Smooth muscle cell (in vitro differentiated cells): ENCODE measurements around the gene PTRH2. TPM values are rescaled to one million over a fixed set of nuclear protein-coding genes. Genes with fewer than 3 reads are reported as not detected.

Experiments used
- DNase-seq: peaks from one replicate; lab custom pipeline; 2025; ENCODE audit not compliant: unreplicated experiment; lab: John Stamatoyannopoulos, UW
- H2AFZ ChIP-seq: fragments of 200-600 bp; sonication (generic); 2 replicates; pipeline ENCODE4 v1.6.0; 2016; ENCODE audit warnings: antibody characterized with exemption, low read depth, mild to moderate bottlenecking
- H3F3A ChIP-seq: fragments of 200-600 bp; sonication (generic); 2 replicates; pipeline ENCODE4 v1.6.0; 2017; ENCODE audit warnings: antibody characterized with exemption, low read depth
- H3K27ac ChIP-seq: fragments of 200-600 bp; sonication (generic); 2 replicates; pipeline ENCODE4 v1.5.1; 2016; ENCODE audit warnings: low read depth, mild to moderate bottlenecking
- H3K27me3 ChIP-seq: fragments of 200-600 bp; sonication (generic); 2 replicates; pipeline ENCODE4 v1.6.1; 2016; ENCODE audit warnings: low read depth, mild to moderate bottlenecking
- H3K36me3 ChIP-seq: fragments of 200-600 bp; sonication (generic); 2 replicates; pipeline ENCODE4 v1.5.1; 2016; ENCODE audit warnings: low read depth
- H3K4me1 ChIP-seq: fragments of 200-600 bp; sonication (generic); 2 replicates; pipeline ENCODE4 v1.5.1; 2016; ENCODE audit warnings: low read depth
- H3K4me2 ChIP-seq: fragments of 200-600 bp; sonication (generic); 2 replicates; pipeline ENCODE4 v1.6.0; 2016; ENCODE audit warnings: mild to moderate bottlenecking
- H3K4me3 ChIP-seq: fragments of 200-600 bp; sonication (generic); 2 replicates; pipeline ENCODE4 v1.5.1; 2016; ENCODE audit warnings: mild to moderate bottlenecking
- H3K79me2 ChIP-seq: fragments of 200-600 bp; sonication (generic); 2 replicates; pipeline ENCODE4 v1.6.0; 2016; ENCODE audit warnings: low read depth, mild to moderate bottlenecking
- H3K9ac ChIP-seq: fragments of 200-600 bp; sonication (generic); 2 replicates; pipeline ENCODE4 v1.6.0; 2016; ENCODE audit warnings: low read depth
- H3K9me3 ChIP-seq: fragments of 200-600 bp; sonication (generic); replicated peaks from 2 replicates; pipeline ENCODE4 v1.5.1; 2016; ENCODE audit warnings: low read depth
- H4K20me1 ChIP-seq: fragments of 200-600 bp; sonication (generic); 2 replicates; pipeline ENCODE4 v1.6.0; 2016; ENCODE audit warnings: low read depth
- CTCF ChIP-seq: fragments of 200-600 bp; sonication (generic); IDR thresholded peaks from 2 replicates; pipeline ENCODE4 v1.5.1; 2017; ENCODE audit warnings: borderline replicate concordance, mild to moderate bottlenecking, antibody characterized with exemption; ENCODE audit not compliant: insufficient read depth, poor library complexity, severe bottlenecking
- WGBS: methylation state at CpG from one replicate; pipeline ENCODE4 v1.1.7; 2016; ENCODE audit warnings: low lambda C conversion rate; 5-methylcytosine and 5-hydroxymethylcytosine counted together
- polyA plus RNA-seq: library from polyadenylated mRNA; unstranded; fragments of >200 nt; fragmentation: Nextera tagmentation; extraction: Ambion mirVana; gene quantifications from 2 replicates; pipeline ENCODE4 v1.2.1, GENCODE V29; 2016
- total RNA-seq: library from RNA; depleted of rRNA; stranded (reverse); fragments of >200 nt; gene quantifications from 2 replicates; pipeline ENCODE4 v1.2.3, GENCODE V29; 2014

PTRH2 gene
- total and polyA plus RNA-seq, 2 experiments from 2014 or later, result 11.4 to 26.2 TPM

- H3K36me3 ChIP-seq, result peaks cover 69% of the 10 kb centered on the region
- peaks cover 62% of the 10 kb centered on the region for H3K79me2 ChIP-seq
- no peak overlapping the region for H3K4me3 ChIP-seq
- no peaks in the 10 kb centered on the region for H3K9me3 ChIP-seq
- peaks cover 67% of the 10 kb centered on the region for H4K20me1 ChIP-seq
- H2AFZ ChIP-seq, result no peak overlapping the region
- no peak overlapping the region for H3K9ac ChIP-seq
- peaks cover 31% of the 10 kb centered on the region for H3F3A ChIP-seq
- no peak overlapping the region for H3K4me2 ChIP-seq
- H3K4me1 ChIP-seq, result no peaks in the 10 kb centered on the region
- peak overlapping the region; percentile 9 for H3K27ac ChIP-seq
- 88% methylated on average over 6 of the region's 6 CpGs for WGBS
- DNase-seq, result no peak
- no peak for TF ChIP-seq CTCF
- no peaks in the 10 kb centered on the region for H3K27me3 ChIP-seq
These were observed 22.3 kb downstream of the PTRH2 start for GRCh38 chr17:59684967-59685366.

GRCh38 chr17:59683283-59683682, 23.9 kb downstream of the PTRH2 start:
- H4K20me1 ChIP-seq, result peaks cover 73% of the 10 kb centered on the region
- no peaks in the 10 kb centered on the region for H3K4me1 ChIP-seq

GRCh38 chr17:59680314-59680713, 26.9 kb downstream of the PTRH2 start:
- no peak overlapping the region for H3K4me2 ChIP-seq
- 90% methylated on average over 4 of the region's 4 CpGs for WGBS
- no peak for DNase-seq
- peaks cover 56% of the 10 kb centered on the region for H3K36me3 ChIP-seq
- no peaks in the 10 kb centered on the region for H3K4me1 ChIP-seq
- H2AFZ ChIP-seq, result no peak overlapping the region
- peaks cover 51% of the 10 kb centered on the region for H3K79me2 ChIP-seq
- H3K27ac ChIP-seq, result peak overlapping the region; percentile 27
- H4K20me1 ChIP-seq, result peaks cover 65% of the 10 kb centered on the region
- H3K4me3 ChIP-seq, result no peak overlapping the region
- no peaks in the 10 kb centered on the region for H3K27me3 ChIP-seq
- H3K9ac ChIP-seq, result no peak overlapping the region
- peaks cover 30% of the 10 kb centered on the region for H3F3A ChIP-seq
- no peaks in the 10 kb centered on the region for H3K9me3 ChIP-seq
- TF ChIP-seq CTCF, result no peak

More at GRCh38 chr17:59683283-59683682, 23.9 kb downstream of the PTRH2 start:
- Histone ChIP-seq H3K9ac (no peak overlapping the region), H3K27ac (peak overlapping the region; percentile 34), H3K4me3 (no peak overlapping the region), H3F3A (peaks cover 32% of the 10 kb centered on the region), H3K79me2 (peaks cover 53% of the 10 kb centered on the region), H3K9me3 (no peaks in the 10 kb centered on the region), H3K36me3 (peaks cover 66% of the 10 kb centered on the region), H3K4me2 (no peak overlapping the region), H3K27me3 (no peaks in the 10 kb centered on the region), H2AFZ (no peak overlapping the region)
- no peak for DNase-seq
- no peak for TF ChIP-seq CTCF

- Histone ChIP-seq H3K4me2 (no peak overlapping the region), H3K79me2 (peaks cover 52% of the 10 kb centered on the region), H3K9me3 (no peaks in the 10 kb centered on the region), H3F3A (peaks cover 30% of the 10 kb centered on the region), H3K27ac (peak overlapping the region; percentile 28), H3K9ac (no peak overlapping the region), H2AFZ (no peak overlapping the region), H3K4me1 (no peaks in the 10 kb centered on the region), H4K20me1 (peaks cover 63% of the 10 kb centered on the region), H3K36me3 (peaks cover 57% of the 10 kb centered on the region), H3K4me3 (no peak overlapping the region), H3K27me3 (no peaks in the 10 kb centered on the region)
- WGBS, result 70% methylated on average over 2 of the region's 2 CpGs
- no peak for TF ChIP-seq CTCF
- DNase-seq, result no peak
These were observed 28.3 kb downstream of the PTRH2 start for GRCh38 chr17:59678918-59679317.
